ENCODE results near the gene BCL2. TPM values are rescaled to one million over a fixed set of nuclear protein-coding genes. Genes with fewer than 3 reads are reported as not detected.
A peak's percentile ranks its signal among the peaks of the same experiment; 100 is the strongest.
"Not testable (repeated sequence)": the region's sequence is repeated elsewhere in the genome, so short reads cannot be mapped to it uniquely, and the experiment has no call there.

The BCL2 gene
- total RNA-seq, 4 donors from 2014 or later, result 16.2 to 54.5 (median 20.7) TPM

GRCh38 chr18:63240531-63241316 is 78.8 kb downstream of the BCL2 start:
- Histone ChIP-seq H3K36me3 (no peaks in the 10 kb centered on the region), H3K27ac (peak overlapping the region in 1 of 4 donors; percentile 55), H3K4me1 (peaks cover 0 to 16% (median 0%) of the 10 kb centered on the region in 4 donors), H3K4me3 (no peak overlapping the region), H3K27me3 (no peaks in the 10 kb centered on the region), H3K9me3 (no peaks in the 10 kb centered on the region)
- no peak for TF ChIP-seq CTCF (IDR thresholded peaks at IDR 0.05)
- no peak for TF ChIP-seq POLR2A (IDR thresholded peaks at IDR 0.05)
- no peak for DNase-seq

GRCh38 chr18:63238693-63239075 is 80.9 kb downstream of the BCL2 start:
- H3K4me1 ChIP-seq, result peaks cover 0 to 16% (median 0%) of the 10 kb centered on the region in 4 donors
- TF ChIP-seq CTCF (IDR thresholded peaks at IDR 0.05), result no peak
- no peak for TF ChIP-seq POLR2A (IDR thresholded peaks at IDR 0.05)
- H3K36me3 ChIP-seq, result no peaks in the 10 kb centered on the region
- H3K4me3 ChIP-seq, result no peak overlapping the region
- no peak for DNase-seq
- H3K27ac ChIP-seq, result peak overlapping the region; percentile 5 to 69 (median 51)
- H3K9me3 ChIP-seq, result no peaks in the 10 kb centered on the region
- H3K27me3 ChIP-seq, result no peaks in the 10 kb centered on the region

- peak overlapping the region; percentile 5 to 69 (median 51) for H3K27ac ChIP-seq
- no peak overlapping the region for H3K4me3 ChIP-seq
- TF ChIP-seq CTCF (IDR thresholded peaks at IDR 0.05) (no peak), POLR2A (IDR thresholded peaks at IDR 0.05) (no peak)
- DNase-seq, result no peak
- H3K9me3 ChIP-seq, result no peaks in the 10 kb centered on the region
- H3K4me1 ChIP-seq, result peaks cover 0 to 16% (median 0%) of the 10 kb centered on the region in 4 donors
- H3K27me3 ChIP-seq, result no peaks in the 10 kb centered on the region
- no peaks in the 10 kb centered on the region for H3K36me3 ChIP-seq
Observed at GRCh38 chr18:63237881-63238692, 81.5 kb downstream of the BCL2 start.

- no peak for TF ChIP-seq POLR2A (IDR thresholded peaks at IDR 0.05)
- no peak for TF ChIP-seq CTCF (IDR thresholded peaks at IDR 0.05)
- H3K27me3 ChIP-seq, result no peaks in the 10 kb centered on the region
- no peaks in the 10 kb centered on the region for H3K9me3 ChIP-seq
- peak overlapping the region; percentile 34 to 69 (median 54) for H3K27ac ChIP-seq
- peaks cover 0 to 16% (median 0%) of the 10 kb centered on the region in 4 donors for H3K4me1 ChIP-seq
- H3K36me3 ChIP-seq, result no peaks in the 10 kb centered on the region
- no peak overlapping the region for H3K4me3 ChIP-seq
- DNase-seq, result peak in 2 of 3 donors; percentile 31 to 58
Observed at GRCh38 chr18:63236921-63237846, 82.4 kb downstream of the BCL2 start.

GRCh38 chr18:63236406-63236805 is 83.2 kb downstream of the BCL2 start:
- no peak overlapping the region for H3K4me3 ChIP-seq
- H3K27ac ChIP-seq, result peak overlapping the region in 3 of 4 donors; percentile 34 to 65 (median 42)
- H3K4me1 ChIP-seq, result peaks cover 0 to 16% (median 0%) of the 10 kb centered on the region in 4 donors
- H3K9me3 ChIP-seq, result no peaks in the 10 kb centered on the region
- H3K27me3 ChIP-seq, result no peaks in the 10 kb centered on the region
- H3K36me3 ChIP-seq, result no peaks in the 10 kb centered on the region
- TF ChIP-seq POLR2A (IDR thresholded peaks at IDR 0.05), result no peak
- TF ChIP-seq CTCF (IDR thresholded peaks at IDR 0.05), result no peak
- no peak for DNase-seq

- DNase-seq, H3K36me3 ChIP-seq, H3K27me3 ChIP-seq, H3K9me3 ChIP-seq, H3K4me3 ChIP-seq: not testable (repeated sequence)
- Histone ChIP-seq H3K27ac (peak overlapping the region in 1 of 4 donors; percentile 4), H3K4me1 (peaks cover 0 to 16% (median 0%) of the 10 kb centered on the region in 4 donors)
Observed at GRCh38 chr18:63235920-63236319, 83.6 kb downstream of the BCL2 start.

All from Peyer's patch (tissue), 4 donors.